ENCODE results near the gene GNGT2.

- TF ChIP-seq, protein P1, sequence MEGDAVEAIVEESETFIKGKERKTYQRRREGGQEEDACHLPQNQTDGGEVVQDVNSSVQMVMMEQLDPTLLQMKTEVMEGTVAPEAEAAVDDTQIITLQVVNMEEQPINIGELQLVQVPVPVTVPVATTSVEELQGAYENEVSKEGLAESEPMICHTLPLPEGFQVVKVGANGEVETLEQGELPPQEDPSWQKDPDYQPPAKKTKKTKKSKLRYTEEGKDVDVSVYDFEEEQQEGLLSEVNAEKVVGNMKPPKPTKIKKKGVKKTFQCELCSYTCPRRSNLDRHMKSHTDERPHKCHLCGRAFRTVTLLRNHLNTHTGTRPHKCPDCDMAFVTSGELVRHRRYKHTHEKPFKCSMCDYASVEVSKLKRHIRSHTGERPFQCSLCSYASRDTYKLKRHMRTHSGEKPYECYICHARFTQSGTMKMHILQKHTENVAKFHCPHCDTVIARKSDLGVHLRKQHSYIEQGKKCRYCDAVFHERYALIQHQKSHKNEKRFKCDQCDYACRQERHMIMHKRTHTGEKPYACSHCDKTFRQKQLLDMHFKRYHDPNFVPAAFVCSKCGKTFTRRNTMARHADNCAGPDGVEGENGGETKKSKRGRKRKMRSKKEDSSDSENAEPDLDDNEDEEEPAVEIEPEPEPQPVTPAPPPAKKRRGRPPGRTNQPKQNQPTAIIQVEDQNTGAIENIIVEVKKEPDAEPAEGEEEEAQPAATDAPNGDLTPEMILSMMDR (IDR thresholded peaks at IDR 0.05): no peak
- TF ChIP-seq MAX (IDR thresholded peaks at IDR 0.05; ENCODE audit: low read depth): no peak
- TF ChIP-seq GABPA (IDR thresholded peaks at IDR 0.05; ENCODE audit: low read depth): no peak
Measured at GRCh38 chr17:49196520-49196919, 13.9 kb downstream of the GNGT2 start.

Data from SK-N-SH (cell line).